Globus pallidus (tissue), 1 donor: ENCODE measurements around the gene CEACAM4.
"Not testable (repeated sequence)": the region's sequence is repeated elsewhere in the genome, so short reads cannot be mapped to it uniquely, and the experiment has no call there.

Source experiments
- DNase-seq: peaks from one replicate; pipeline ENCODE4 v3.0.0-alpha.2; 2015; ENCODE audit warnings: low spot score

CEACAM4 gene

GRCh38 chr19:41584931-41585330, 41.9 kb downstream of the CEACAM4 start:
- no peak for DNase-seq

GRCh38 chr19:41584260-41584810, 42.5 kb downstream of the CEACAM4 start:
- no peak for DNase-seq

- not testable (repeated sequence) for DNase-seq
Measured at GRCh38 chr19:41582577-41583182, 44.2 kb downstream of the CEACAM4 start.

GRCh38 chr19:41581068-41581467, 45.8 kb downstream of the CEACAM4 start:
- not testable (repeated sequence) for DNase-seq

GRCh38 chr19:41578886-41579285, 48.0 kb downstream of the CEACAM4 start:
- no peak for DNase-seq

- no peak for DNase-seq
Measured at GRCh38 chr19:41577833-41578232, 49.0 kb downstream of the CEACAM4 start.

GRCh38 chr19:41577144-41577830, 49.6 kb downstream of the CEACAM4 start:
- no peak for DNase-seq

GRCh38 chr19:41575998-41576397, 50.9 kb downstream of the CEACAM4 start, which contains the start of gene CEACAM21:
Gene CEACAM21, plus strand, starts transcription at chr19:41576166. Its CDS starts 109 bp downstream, at chr19:41576275.
- peak; percentile 62 for DNase-seq

- peak; percentile 51 for DNase-seq
Measured at GRCh38 chr19:41570639-41571112, 56.2 kb downstream of the CEACAM4 start.

- no peak for DNase-seq
Measured at GRCh38 chr19:41570179-41570578, 56.7 kb downstream of the CEACAM4 start.

GRCh38 chr19:41569481-41570150, 57.3 kb downstream of the CEACAM4 start:
- DNase-seq, result no peak
